Right cardiac atrium (tissue), 5 donors: ENCODE measurements around the gene IFFO2. TPM values are rescaled to one million over a fixed set of nuclear protein-coding genes. Genes with fewer than 3 reads are reported as not detected.
A peak's percentile ranks its signal among the peaks of the same experiment; 100 is the strongest.

Experiments
- ATAC-seq, 2 donors: fragments of 200-7000 bp; cut with Tn5 transposase; one replicate each; pipeline versions ENCODE4 v1.8.0 to v1.9.1; 2020; ENCODE audit warnings: moderate library complexity in 2 of 2, mild to moderate bottlenecking in 1 of 2
- DNase-seq, 3 donors: peaks; one replicate each; pipeline ENCODE4 v3.0.0-alpha.2; 2020
- H3K27ac ChIP-seq: one replicate; pipeline ENCODE4 v1.5.1; 2013; ENCODE audit warnings: mild to moderate bottlenecking, low read length, control low read depth, moderate library complexity
- H3K27me3 ChIP-seq: one replicate; pipeline ENCODE4 v1.6.1; 2013; ENCODE audit not compliant: control insufficient read depth, insufficient read depth
- H3K4me1 ChIP-seq: one replicate; pipeline ENCODE4 v1.6.1; 2013; ENCODE audit warnings: low read length; ENCODE audit not compliant: control insufficient read depth, insufficient read depth
- H3K4me3 ChIP-seq: one replicate; pipeline ENCODE4 v1.5.1; 2013; ENCODE audit warnings: low read length, control low read depth
- H3K9me3 ChIP-seq: one replicate; pipeline ENCODE4 v1.6.1; 2013; ENCODE audit warnings: low read length; ENCODE audit not compliant: control insufficient read depth
- WGBS: extraction: QIAGEN DNeasy Blood & Tissue Kit; methylation state at CpG from one replicate; pipeline ENCODE4 v1.1.7; 2013; 5-methylcytosine and 5-hydroxymethylcytosine counted together
- intact Hi-C, 4 donors: fragments of 100-400 bp; cut with DNase I; formaldehyde crosslinking; loops; one replicate each; pipeline versions ENCODE4 v1.11.0 to v1.14.0; 2022 to 2023
- polyA plus RNA-seq: library from polyadenylated mRNA; stranded (reverse); fragments of 200-250 nt; gene quantifications from one replicate; pipeline ENCODE4 v1.2.3, GENCODE V29; 2013
- total RNA-seq, 4 donors: library from RNA; stranded (reverse); fragmentation: NEBNext Ultra II Directional; extraction: Animal tissue kit (Norgen Biotek cat#: 25700); gene quantifications; one replicate each; pipeline ENCODE4 v1.2.1, GENCODE V29; 2021
- donor health status: healthy with polysubstance abuse.
- donor health status: DM: no; HTN: yes; CAD: no.
- donor health status: DM: no; HTN: no; CAD: no.
- donor health status: DM: no; HTN: yes; CAD: no; lungs with severe emphysema.
- donor health status: DM: yes; HTN: yes; CAD: no.

Gene IFFO2
- total and polyA plus RNA-seq, 5 donors, result 5.0 to 12.7 (median 7.3) TPM

DNA sequence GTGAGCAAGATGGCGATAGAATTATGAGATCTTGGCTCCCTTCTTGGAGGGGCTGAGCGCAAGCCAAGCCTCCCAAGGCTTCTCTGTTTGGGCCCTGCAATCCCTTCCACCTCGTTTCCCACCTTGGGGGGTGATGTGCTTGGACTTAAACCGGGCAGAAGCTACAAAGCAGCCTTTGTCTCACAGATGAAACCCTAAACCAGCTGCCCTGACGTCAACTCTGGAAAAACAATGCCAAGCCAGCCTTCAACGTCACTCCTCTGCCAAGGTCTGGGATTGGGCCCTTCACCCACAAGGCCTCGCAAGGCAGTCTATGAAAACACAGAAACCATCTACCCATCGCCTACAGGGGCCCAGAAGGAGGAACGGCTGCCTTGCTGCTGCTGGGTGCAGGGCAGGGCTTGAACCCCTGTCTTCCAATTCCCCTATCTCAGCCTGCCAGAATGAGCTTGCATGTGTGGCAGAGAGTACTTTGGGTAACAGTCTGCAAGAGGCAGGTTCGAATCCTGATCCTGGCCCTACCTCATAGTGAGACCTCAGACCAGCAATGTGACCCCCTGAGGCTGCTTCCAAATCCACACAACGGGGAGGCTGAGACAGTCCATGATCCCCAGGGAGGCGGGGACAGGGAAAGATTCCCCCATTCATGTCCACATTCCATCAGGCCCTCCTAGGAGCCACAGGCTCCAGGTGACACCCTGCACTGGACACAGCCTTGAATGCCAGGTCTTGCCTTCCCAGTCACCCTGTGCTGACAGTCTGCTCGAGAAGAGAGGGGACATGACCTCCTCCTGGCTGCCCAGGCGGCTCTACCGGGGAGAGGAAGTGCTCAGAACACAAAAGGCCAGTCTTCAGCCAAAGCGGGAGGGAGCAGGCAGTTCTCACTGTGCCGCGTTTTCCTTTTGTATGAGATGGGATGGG is 15.0 kb downstream of the IFFO2 start:
- DNase-seq (peak in 2 of 3 donors; percentile 73 to 76), ATAC-seq (peak; percentile 71 to 80)
- Histone ChIP-seq H3K27me3 (no peaks in the 10 kb centered on the region), H3K27ac (peak overlapping the region; percentile 61), H3K9me3 (no peaks in the 10 kb centered on the region), H3K4me1 (peaks cover 28% of the 10 kb centered on the region), H3K4me3 (no peak overlapping the region)
- intact Hi-C loops, result no loop called here
- 41% methylated on average over 18 of the region's 18 CpGs for WGBS

DNA sequence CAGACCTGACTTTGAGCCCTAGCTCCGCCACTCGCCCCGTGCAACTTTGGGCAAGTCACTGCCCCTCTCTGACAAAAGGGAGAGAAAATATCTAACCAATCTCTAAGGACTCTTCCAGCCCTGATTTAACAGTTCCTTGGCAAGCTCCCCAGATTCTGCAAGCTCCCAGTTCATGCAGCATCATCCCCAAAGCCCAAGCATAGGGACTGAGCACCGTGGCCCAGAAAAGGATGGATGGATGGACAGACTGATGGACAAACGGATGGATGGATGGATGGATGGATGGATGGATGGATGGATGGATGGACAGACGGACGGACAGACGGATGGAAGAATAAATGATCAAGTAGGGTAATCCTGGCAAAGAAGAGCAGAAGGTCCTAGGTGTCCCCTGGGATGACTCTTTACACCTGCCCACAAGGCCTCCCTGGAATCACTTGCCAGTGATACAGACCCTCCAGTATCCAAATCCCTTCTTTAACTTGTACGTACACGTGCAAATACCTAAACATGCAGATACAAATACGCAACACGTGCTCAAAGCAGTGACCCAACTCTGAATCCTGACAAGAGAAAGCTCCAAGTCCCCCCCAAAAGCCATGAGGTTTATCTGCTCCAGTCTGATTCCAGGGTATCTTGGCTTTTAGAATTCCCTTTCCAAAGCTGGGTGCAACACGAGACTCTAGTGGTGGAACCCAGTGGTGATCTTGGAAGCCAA is 16.0 kb downstream of the IFFO2 start:
- Histone ChIP-seq H3K27me3 (no peaks in the 10 kb centered on the region), H3K4me3 (no peak overlapping the region), H3K27ac (no peak overlapping the region), H3K9me3 (no peaks in the 10 kb centered on the region), H3K4me1 (peaks cover 28% of the 10 kb centered on the region)
- intact Hi-C loops, result no loop called here
- DNase-seq, result peak in 1 of 3 donors; percentile 30
- ATAC-seq, result no peak
- 81% methylated on average over 13 of the region's 13 CpGs for WGBS

DNA sequence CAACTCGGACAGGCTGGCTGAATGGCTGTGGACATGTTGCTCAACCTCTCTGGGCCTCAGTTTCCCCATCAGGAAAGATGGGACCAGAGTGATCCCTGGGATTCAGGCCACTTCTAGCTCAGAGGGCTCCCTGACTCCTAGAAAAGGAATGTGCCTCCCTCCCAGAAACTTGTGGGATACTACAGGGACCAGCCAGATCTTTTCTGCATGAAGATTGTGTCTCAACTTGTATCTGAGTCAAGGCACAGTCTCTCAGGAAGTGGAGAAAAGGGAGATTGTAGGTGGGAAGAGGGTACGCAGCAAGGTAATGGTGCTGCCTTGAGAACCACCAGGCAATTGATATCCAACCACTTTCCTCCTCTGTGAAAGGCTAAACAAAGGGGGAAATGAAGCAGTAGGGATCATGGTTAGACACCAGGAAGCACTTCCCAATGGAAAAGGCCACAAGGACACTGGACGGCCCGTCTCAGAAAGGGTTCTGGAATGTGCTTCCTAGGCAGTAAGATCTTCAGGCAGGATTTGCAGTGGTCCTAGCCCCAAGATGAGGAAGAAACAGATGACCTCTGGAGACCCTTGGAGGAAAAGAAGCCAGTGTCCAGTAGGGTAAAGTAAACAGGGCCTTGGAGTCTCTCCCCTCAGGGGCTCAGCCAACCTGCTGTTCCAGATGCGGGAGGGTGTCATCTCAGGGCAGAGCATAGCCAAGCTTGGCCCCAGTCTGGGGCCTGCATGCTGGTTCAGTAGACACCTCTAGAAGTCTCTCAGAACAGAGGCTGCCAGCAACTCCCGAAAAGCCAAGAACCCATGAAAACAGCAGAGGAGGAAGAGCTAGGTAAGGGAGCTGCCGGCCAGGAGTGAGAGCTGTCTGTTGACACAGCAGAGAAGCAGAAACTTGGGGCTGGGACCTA is 16.8 kb downstream of the IFFO2 start:
- peaks cover 24% of the 10 kb centered on the region for H3K4me1 ChIP-seq
- peak in 2 of 3 donors; percentile 33 to 43 for DNase-seq

DNA sequence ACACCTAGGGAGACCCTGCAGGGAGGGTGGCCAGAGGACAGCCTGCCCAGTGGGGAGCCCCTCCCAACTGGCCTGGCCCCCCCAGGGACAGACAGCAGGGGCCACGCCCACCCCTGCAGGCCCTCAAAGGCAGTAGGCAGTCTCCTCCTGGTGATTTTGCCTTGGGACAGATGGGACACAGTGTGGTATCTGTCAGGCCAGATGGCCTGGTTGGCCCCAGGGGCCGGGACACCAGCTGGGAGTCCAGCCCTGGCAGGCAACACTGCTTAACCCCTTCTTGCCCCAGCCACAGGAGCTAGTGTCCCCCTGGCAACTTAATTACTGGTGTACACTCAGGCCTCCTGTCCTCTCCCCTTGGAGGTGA is 17.8 kb downstream of the IFFO2 start:
- no peak overlapping the region for H3K4me3 ChIP-seq
- WGBS, result 41% methylated on average over 2 of the region's 2 CpGs
- no peaks in the 10 kb centered on the region for H3K9me3 ChIP-seq
- DNase-seq (peak in 1 of 3 donors; percentile 39), ATAC-seq (peak in 1 of 2 donors; percentile 3)
- H3K27ac ChIP-seq, result no peak overlapping the region
- H3K4me1 ChIP-seq, result peaks cover 21% of the 10 kb centered on the region
- intact Hi-C loops, result no loop called here
- H3K27me3 ChIP-seq, result no peaks in the 10 kb centered on the region

More for the DNA sequence above, 16.8 kb downstream of the IFFO2 start:
- WGBS, result 80% methylated on average over 7 of the region's 7 CpGs
- Histone ChIP-seq H3K27me3 (no peaks in the 10 kb centered on the region), H3K9me3 (no peaks in the 10 kb centered on the region), H3K4me3 (no peak overlapping the region), H3K27ac (no peak overlapping the region)
- intact Hi-C loops, result no loop called here
- no peak for ATAC-seq

DNA sequence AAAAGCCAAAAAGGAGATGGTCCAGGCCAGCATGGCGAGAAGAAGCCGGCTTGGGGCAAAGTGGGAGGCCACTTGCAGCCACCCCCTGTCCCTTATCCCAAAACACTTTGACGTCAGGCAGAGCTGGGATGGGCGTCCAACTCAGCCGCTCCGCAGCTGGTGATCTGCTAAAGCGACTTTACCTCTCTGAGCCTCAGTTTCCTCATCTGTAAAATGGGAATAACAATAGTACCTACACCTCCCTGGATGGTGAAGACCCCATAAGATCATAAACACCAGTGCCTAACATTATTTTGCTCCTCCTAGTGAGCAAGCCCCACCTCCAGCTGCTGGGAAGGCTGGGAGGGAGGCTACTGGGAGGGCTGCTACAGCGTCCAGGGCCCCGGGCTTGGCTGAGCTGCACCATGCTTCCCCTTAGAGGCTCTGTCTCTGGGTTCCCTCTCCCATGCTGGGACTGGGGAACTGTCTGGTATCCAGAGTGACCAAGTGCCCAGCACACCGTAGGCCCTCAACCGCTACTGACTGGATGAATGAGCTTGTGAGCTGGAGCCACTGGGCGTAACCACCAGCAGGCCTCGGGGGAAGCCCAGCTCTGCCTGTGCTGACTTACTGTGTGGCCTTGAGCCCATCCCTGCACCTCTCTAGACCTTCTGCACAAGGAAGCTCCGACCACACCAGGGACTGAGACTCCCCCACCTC is 18.3 kb downstream of the IFFO2 start:
- intact Hi-C loops, result no loop called here
- DNase-seq, result peak in 1 of 3 donors; percentile 53
- no peak overlapping the region for H3K4me3 ChIP-seq
- H3K4me1 ChIP-seq, result peaks cover 21% of the 10 kb centered on the region
- no peak overlapping the region for H3K27ac ChIP-seq
- WGBS, result 80% methylated on average over 14 of the region's 14 CpGs
- H3K27me3 ChIP-seq, result no peaks in the 10 kb centered on the region
- peak; percentile 7 to 10 for ATAC-seq
- no peaks in the 10 kb centered on the region for H3K9me3 ChIP-seq

DNA sequence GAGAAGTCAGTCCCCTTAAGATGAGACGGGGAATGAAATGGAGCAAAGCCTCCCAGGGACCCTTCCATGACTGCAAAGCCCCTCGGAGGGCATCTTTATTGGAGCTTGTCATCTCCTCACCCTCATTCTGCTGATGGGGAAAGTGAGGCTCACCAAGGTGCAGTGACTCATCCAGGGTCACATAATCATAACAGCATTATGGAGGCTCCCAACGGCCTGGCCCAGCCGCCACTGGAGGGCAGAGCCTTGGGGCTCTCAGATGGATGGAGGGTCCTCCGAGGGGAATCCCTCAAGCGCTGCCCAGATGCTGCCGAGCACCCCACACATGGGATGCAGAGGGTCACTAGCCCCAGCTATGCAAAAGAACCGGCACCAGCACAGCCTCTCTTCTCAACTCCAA is 18.9 kb downstream of the IFFO2 start:
- 84% methylated on average over 8 of the region's 8 CpGs for WGBS
- ATAC-seq, result no peak
- Histone ChIP-seq H3K27me3 (no peaks in the 10 kb centered on the region), H3K4me1 (peaks cover 21% of the 10 kb centered on the region), H3K9me3 (no peaks in the 10 kb centered on the region), H3K4me3 (no peak overlapping the region), H3K27ac (no peak overlapping the region)
- DNase-seq, result no peak
- intact Hi-C loops, result no loop called here

DNA sequence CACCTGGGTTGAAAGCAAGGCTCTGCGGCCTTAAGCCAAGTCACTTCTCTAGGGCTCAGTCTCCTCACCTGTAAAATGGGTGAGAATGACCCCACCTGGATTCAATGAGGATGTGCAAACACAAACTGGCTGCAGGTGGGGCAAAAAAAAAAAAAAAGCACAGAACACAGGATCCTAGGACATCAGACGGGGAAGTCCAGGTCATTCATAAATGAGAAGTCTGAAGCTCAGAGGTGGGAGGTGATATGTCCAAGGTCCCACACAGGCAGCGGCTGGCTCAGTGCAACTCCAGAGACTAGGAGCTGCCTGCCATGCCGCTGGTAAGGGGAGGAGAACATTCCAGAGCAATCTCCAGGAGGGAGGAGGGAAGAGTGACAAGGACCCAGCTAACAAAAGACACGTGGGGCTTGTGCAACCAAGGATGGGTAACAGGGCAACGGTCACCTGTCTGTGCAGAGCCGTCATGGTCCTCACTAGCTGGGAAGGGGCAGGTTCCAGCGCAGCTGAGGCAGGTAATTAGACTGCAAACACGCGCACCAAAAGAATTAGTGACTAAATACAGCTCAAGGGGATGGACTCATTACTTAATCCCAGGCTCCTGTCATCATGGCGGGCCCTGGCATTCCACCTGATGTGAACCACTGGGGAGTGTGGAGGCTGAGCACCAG is 19.5 kb downstream of the IFFO2 start:
- no peak for ATAC-seq
- intact Hi-C loops, result no loop called here
- H3K27ac ChIP-seq, result no peak overlapping the region
- H3K4me3 ChIP-seq, result no peak overlapping the region
- H3K27me3 ChIP-seq, result no peaks in the 10 kb centered on the region
- peaks cover 21% of the 10 kb centered on the region for H3K4me1 ChIP-seq
- WGBS, result 86% methylated on average over 11 of the region's 11 CpGs
- H3K9me3 ChIP-seq, result no peaks in the 10 kb centered on the region
- DNase-seq, result peak in 2 of 3 donors; percentile 16 to 24

DNA sequence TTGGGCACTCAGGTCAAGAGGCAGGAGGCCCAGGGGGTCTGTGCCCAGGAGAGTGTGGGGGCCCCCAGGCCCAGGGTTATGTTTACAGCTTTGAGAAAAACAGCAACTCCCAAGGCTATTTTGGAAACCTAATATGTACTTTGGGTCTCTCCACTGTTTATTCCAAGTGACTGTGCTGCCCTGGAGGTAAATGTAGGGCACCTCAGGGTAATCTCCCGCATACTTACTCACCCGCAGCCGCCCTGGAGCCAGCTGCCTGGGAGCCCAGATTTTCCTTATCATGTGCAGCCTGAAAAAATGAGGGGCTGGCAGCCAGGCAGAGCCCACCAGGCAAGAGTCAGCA is 20.0 kb downstream of the IFFO2 start:
- peaks cover 17% of the 10 kb centered on the region for H3K4me1 ChIP-seq
- intact Hi-C loops, result no loop called here
- H3K27ac ChIP-seq, result no peak overlapping the region
- WGBS, result 92% methylated on average over 3 of the region's 3 CpGs
- H3K4me3 ChIP-seq, result no peak overlapping the region
- peak in 2 of 3 donors; percentile 22 to 27 for DNase-seq
- no peak for ATAC-seq
- H3K9me3 ChIP-seq, result no peaks in the 10 kb centered on the region
- H3K27me3 ChIP-seq, result no peaks in the 10 kb centered on the region

DNA sequence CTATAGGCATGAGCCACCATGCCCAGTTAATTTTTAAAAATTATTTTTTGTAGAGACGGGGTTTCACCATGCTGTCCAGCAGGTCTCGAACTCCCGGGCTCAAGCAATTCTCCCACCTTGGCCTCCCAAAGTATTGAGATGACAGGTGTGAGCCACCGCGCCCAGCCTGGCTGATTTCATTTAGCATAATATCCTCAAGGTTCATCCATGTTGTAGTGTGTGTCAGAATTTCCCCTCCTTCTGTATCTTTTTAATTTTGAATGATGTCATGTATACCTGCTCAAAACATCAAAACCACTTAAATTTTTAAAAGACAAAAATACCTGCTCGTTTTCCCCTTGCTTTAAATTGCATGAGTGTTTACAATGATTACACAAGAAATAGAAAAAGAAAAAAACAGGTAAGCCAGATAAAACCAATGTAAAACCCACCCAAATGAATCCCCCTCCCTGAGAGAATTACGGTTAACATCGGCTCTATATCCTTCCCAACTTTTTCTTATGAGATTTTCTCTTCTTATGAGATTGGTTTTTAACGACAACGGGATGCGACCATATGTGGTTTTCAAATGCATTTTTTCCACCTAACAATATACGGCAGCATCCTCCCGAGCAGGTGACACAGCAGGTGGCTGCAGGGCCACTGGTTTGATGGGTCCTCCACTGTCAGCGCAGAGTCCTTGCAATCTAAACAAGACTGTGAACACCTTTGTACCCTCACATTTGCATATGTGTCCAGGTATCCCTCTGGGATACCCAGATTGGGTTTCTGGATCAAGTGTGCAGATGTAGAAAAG is 22.1 kb downstream of the IFFO2 start:
- WGBS, result 80% methylated on average over 14 of the region's 14 CpGs
- Histone ChIP-seq H3K27ac (no peak overlapping the region), H3K4me3 (no peak overlapping the region), H3K27me3 (no peaks in the 10 kb centered on the region), H3K9me3 (no peaks in the 10 kb centered on the region), H3K4me1 (peaks cover 5% of the 10 kb centered on the region)
- no peak for ATAC-seq
- DNase-seq, result peak in 1 of 3 donors; percentile 23
- intact Hi-C loops, result no loop called here
